Raji (cell line): ENCODE data around the gene CDCP1.

Experiments
- POLR2A ChIP-seq: IDR thresholded peaks from 2 replicates; pipeline ENCODE4 v1.6.1; 2011; ENCODE audit warnings: low read depth, low read length, control low read depth; ENCODE audit not compliant: insufficient read depth

CDCP1 gene

GRCh38 chr3:45112939-45113338 lies 33.2 kb downstream of the CDCP1 start:
- TF ChIP-seq POLR2A, result no peak

DNA sequence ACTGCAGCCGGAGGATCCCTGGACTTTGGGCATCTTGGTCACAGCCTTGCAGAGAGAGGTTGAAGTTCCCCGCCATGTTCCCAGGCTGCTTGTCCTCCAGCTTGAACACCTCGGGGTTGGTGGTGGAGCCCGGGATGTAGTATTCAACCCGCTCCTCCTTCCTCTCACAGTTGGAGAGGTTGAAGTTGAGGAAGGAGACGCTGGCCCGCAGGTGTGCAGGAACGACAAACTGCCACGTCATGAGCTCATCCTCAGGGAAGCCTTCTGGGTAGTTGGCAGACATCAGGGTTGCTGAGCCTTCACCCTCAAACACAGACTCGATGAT lies 35.7 kb downstream of the CDCP1 start:
- TF ChIP-seq POLR2A, result no peak

DNA sequence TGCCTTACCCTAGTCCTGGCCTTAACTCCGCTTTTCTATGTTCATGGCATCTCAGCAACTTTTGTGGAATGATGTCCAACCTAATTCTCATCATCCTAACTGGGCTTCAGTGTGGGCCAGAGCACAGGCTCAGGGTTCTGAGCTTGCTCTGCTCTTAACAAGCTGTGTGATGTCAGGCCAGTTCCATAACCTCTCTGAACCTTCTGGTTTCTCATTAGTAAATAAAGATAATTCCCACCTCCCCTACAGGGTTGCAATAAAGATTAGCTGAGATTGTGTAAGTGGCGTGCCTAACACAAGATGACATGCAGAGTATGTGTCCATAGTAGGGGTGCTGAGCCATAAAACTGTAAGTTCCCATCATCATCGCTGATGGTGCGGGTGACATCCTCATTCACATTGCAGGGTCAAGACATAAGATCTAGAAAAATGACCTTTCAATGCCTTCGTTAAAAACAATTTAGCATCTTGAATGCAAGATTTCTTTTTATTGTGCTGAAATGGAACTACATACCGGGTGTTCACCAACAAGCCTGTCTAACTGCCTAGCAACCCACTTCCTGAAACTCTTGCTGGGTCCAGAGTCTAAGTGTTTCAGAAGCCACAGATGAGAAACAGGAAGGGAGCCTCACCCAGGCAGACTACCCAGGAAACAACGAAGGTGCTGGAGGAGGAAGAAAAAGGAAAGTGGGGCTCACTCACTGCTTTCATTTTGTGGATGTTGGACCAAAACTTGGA lies 36.2 kb downstream of the CDCP1 start:
- TF ChIP-seq POLR2A, result no peak

DNA sequence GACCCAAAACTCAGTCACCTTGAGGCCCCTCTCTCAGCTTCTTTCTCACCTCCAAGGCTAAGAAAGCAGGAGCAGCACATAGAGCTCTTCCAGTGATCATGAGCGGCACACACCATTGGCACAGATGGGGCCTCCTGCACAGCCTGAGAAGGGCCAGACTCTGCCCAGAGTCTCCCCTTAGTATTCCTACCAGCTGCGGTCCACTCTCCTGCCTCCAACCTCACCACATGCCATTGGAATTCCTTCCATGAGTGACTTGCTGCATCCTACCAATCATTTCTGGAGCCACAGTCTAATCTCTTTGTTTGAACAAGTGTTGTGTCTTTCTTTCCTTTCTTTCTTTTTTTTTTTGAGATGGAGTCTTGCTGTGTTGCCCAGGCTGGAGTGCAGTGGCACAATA lies 39.3 kb downstream of the CDCP1 start:
- TF ChIP-seq POLR2A, result no peak

GRCh38 chr3:45105855-45106671 lies 40.1 kb downstream of the CDCP1 start:
- no peak for TF ChIP-seq POLR2A

GRCh38 chr3:45104715-45105711 lies 41.2 kb downstream of the CDCP1 start:
- no peak for TF ChIP-seq POLR2A

- TF ChIP-seq POLR2A, result no peak
These were observed 42.1 kb downstream of the CDCP1 start for GRCh38 chr3:45103753-45104714.

- no peak for TF ChIP-seq POLR2A
These were observed 42.8 kb downstream of the CDCP1 start for GRCh38 chr3:45103334-45103733.

- no peak for TF ChIP-seq POLR2A
These were observed 45.2 kb downstream of the CDCP1 start for GRCh38 chr3:45100981-45101407.

DNA sequence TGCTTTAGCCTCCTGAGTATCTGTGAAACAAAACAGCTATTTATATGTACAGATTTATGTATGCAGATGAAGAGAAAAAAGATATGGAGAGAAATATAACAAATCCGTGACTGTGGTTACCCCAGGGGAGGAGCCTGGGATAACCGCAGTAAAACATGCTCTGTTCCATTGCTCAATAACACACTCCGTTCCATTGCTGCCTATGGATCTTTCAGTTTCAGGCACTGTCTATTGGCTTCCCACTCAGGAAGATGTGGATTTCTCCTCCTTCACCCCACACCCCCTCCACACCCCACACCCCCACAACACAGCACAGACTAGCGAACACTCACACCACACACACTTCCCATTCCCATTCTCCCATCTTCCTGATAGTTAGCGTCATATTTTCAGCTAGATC lies 47.9 kb downstream of the CDCP1 start:
- no peak for TF ChIP-seq POLR2A

GRCh38 chr3:45097296-45097883 lies 48.8 kb downstream of the CDCP1 start:
- no peak for TF ChIP-seq POLR2A

DNA sequence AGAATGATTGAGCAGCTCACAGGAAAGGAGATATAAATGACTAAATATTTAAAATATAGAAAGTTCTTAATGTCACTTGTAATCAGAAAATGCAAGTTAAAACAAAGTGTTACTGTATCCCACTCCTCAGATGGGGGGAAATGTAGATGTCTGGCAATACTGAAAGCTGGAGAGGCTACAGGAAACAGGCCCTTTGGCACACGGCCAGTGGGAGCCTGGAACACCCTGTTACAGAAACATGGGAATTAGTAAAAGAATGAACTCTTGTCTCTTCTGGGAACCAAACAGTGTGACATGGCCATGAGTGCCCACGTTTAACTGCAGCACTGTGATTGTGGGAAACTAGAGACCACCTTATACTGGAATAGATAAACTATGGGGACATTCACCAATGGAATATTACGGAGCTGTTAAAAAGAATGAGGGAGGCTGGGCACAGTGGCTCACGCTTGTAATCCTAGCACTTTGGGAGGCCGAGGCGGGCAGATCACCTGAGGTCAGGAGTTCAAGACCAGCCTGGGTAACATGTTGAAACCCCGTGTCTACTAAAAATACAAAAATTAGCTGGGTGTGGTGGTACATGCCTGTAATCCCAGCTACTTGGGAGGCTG lies 50.2 kb downstream of the CDCP1 start:
- TF ChIP-seq POLR2A, result no peak

DNA sequence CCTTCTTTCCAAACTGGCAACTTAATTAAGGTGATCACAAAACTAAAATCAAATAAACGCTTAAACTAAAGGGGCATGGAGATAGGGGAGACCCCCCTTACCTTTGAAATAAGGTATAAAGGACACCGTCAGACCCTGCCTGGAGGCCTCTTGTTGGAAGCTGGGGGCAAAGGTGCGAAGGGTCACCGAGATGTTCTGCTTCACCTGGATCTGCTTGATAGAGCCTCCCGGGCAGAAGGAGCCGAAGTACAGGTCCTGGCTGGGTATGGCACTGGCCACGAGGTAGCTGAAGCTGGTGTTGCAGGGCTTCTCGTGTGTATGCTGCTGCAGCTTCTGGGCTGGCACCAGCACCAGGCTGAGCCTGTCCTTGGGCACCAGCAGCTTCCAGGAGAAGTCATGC lies 53.0 kb downstream of the CDCP1 start:
- TF ChIP-seq POLR2A, result no peak
